CD4-positive, alpha-beta memory T cell (primary cell): ENCODE data around the gene KCNIP4. TPM values are rescaled to one million over a fixed set of nuclear protein-coding genes. Genes with fewer than 3 reads are reported as not detected.

Source experiments
- CTCF ChIA-PET: fragments of 350-600 bp; sonication (Branson Sonifier 250); formaldehyde crosslinking; loops from one replicate; lab custom pipeline; 2021; ENCODE audit warnings: inconsistent platforms; ENCODE audit not compliant: partially characterized antibody; lab: Charles Lee
- POLR2A ChIA-PET: fragments of 350-600 bp; sonication (Branson Sonifier 250); formaldehyde crosslinking; loops from one replicate; lab custom pipeline; 2021; ENCODE audit not compliant: partially characterized antibody; lab: Charles Lee
- DNase-seq, 5 donors: peaks; one replicate each; pipeline versions ENCODE4 v3.0.0 to v3.0.0-alpha.2; 2020 to 2022; ENCODE audit warnings: mixed read lengths in 1 of 5
- H3K27ac ChIP-seq: one replicate; pipeline ENCODE4 v1.7.0; 2013; ENCODE audit warnings: low read depth, low read length
- H3K27me3 ChIP-seq: 2 replicates; pipeline ENCODE4 v1.7.0; 2013; ENCODE audit warnings: mild to moderate bottlenecking, low read length, moderate library complexity; ENCODE audit not compliant: insufficient read depth
- H3K36me3 ChIP-seq: 2 replicates; pipeline ENCODE4 v1.7.0; 2013; ENCODE audit warnings: mild to moderate bottlenecking, low read length, moderate library complexity; ENCODE audit not compliant: insufficient read depth
- H3K4me1 ChIP-seq: 2 replicates; pipeline ENCODE4 v1.7.0; 2013; ENCODE audit warnings: mild to moderate bottlenecking, low read length, moderate library complexity; ENCODE audit not compliant: insufficient read depth
- H3K4me3 ChIP-seq, 2 donors: one replicate each; pipeline ENCODE4 v1.7.0; 2013; ENCODE audit warnings: low read length in 2 of 2, mild to moderate bottlenecking in 1 of 2
- H3K9me3 ChIP-seq, 2 donors: one replicate each; pipeline ENCODE4 v1.7.0; 2013; ENCODE audit warnings: low read length in 2 of 2, control low read depth in 1 of 2; ENCODE audit not compliant: control insufficient read depth in 1 of 2
- H3K27ac Mint-ChIP-seq, 7 donors: one replicate each; pipeline ENCODE4 v1.8.0; 2020 to 2021; ENCODE audit warnings: mixed read lengths in 7 of 7, mild to moderate bottlenecking in 6 of 7, inconsistent platforms in 3 of 7, moderate library complexity in 3 of 7
- H3K27me3 Mint-ChIP-seq, 2 donors: one replicate each; pipeline ENCODE4 v1.8.0; 2020 to 2021; ENCODE audit warnings: mixed read lengths in 2 of 2
- H3K36me3 Mint-ChIP-seq, 2 donors: one replicate each; pipeline ENCODE4 v1.8.0; 2020 to 2021; ENCODE audit warnings: mixed read lengths in 2 of 2, inconsistent platforms in 1 of 2, mild to moderate bottlenecking in 1 of 2
- H3K4me1 Mint-ChIP-seq, 4 donors: one replicate each; pipeline ENCODE4 v1.8.0; 2020 to 2021; ENCODE audit warnings: mixed read lengths in 4 of 4, mild to moderate bottlenecking in 1 of 4
- H3K4me3 Mint-ChIP-seq, 8 donors: one replicate each; pipeline ENCODE4 v1.8.0; 2020 to 2021; ENCODE audit warnings: mixed read lengths in 8 of 8, mild to moderate bottlenecking in 7 of 8, moderate library complexity in 6 of 8, inconsistent platforms in 3 of 8
- H3K9me3 Mint-ChIP-seq, 8 donors: one replicate each; pipeline ENCODE4 v1.8.0; 2020 to 2021; ENCODE audit warnings: mixed read lengths in 8 of 8, mild to moderate bottlenecking in 5 of 8, inconsistent platforms in 3 of 8, moderate library complexity in 1 of 8
- intact Hi-C: fragments of 100-400 bp; cut with micrococcal nuclease; formaldehyde crosslinking; loops from one replicate; pipeline ENCODE4 v1.15.1; 2023
- polyA plus RNA-seq, 2 donors: library from polyadenylated mRNA; unstranded; fragments of 300-500 nt; fragmentation: Illumina TruSeq; gene quantifications; one replicate each; pipeline ENCODE4 v1.2.3, GENCODE V29; 2021
- total RNA-seq, 2 experiments: library from RNA; stranded (reverse); gene quantifications; one replicate each; pipeline ENCODE4 v1.2.3, GENCODE V29; 2021

Gene KCNIP4
- total and polyA plus RNA-seq, 4 experiments from 2014 or later: 0.11 to 0.26 TPM; not detected in 2

GRCh38 chr4:20847124-20847747 lies 1101.3 kb downstream of the KCNIP4 start:
- Histone ChIP-seq H3K4me1 (no peaks in the 10 kb centered on the region), H3K9me3 (no peaks in the 10 kb centered on the region), H3K27ac (no peak overlapping the region), H3K4me3 (no peak overlapping the region), H3K27me3 (no peaks in the 10 kb centered on the region), H3K36me3 (no peaks in the 10 kb centered on the region)
- Mint-ChIP-seq H3K36me3 (peaks cover 0 to 3% of the 10 kb centered on the region in 2 donors), H3K27ac (no peak overlapping the region), H3K27me3 (peaks cover 0 to 2% of the 10 kb centered on the region in 2 donors), H3K4me3 (no peak overlapping the region), H3K4me1 (peaks cover 0 to 1% (median 0%) of the 10 kb centered on the region in 4 donors), H3K9me3 (peaks cover 2 to 15% (median 4%) of the 10 kb centered on the region in 8 donors)
- CTCF ChIA-PET: no interaction called here
- POLR2A ChIA-PET: no interaction called here
- no peak for DNase-seq
- intact Hi-C loops: no loop called here

GRCh38 chr4:20844311-20844710 lies 1104.3 kb downstream of the KCNIP4 start:
- no peak for DNase-seq
- Mint-ChIP-seq H3K4me3 (no peak overlapping the region), H3K36me3 (peaks cover 0 to 3% of the 10 kb centered on the region in 2 donors), H3K9me3 (peaks cover 0 to 7% (median 2%) of the 10 kb centered on the region in 8 donors), H3K27me3 (peaks cover 0 to 2% of the 10 kb centered on the region in 2 donors), H3K4me1 (peaks cover 0 to 1% (median 0%) of the 10 kb centered on the region in 4 donors), H3K27ac (no peak overlapping the region)
- Histone ChIP-seq H3K27me3 (no peaks in the 10 kb centered on the region), H3K27ac (no peak overlapping the region), H3K4me3 (no peak overlapping the region), H3K4me1 (no peaks in the 10 kb centered on the region), H3K9me3 (no peaks in the 10 kb centered on the region), H3K36me3 (no peaks in the 10 kb centered on the region)
- intact Hi-C loops: no loop called here
- CTCF ChIA-PET: no interaction called here
- POLR2A ChIA-PET: no interaction called here

GRCh38 chr4:20840648-20841190 lies 1107.9 kb downstream of the KCNIP4 start:
- H3K27me3 Mint-ChIP-seq: peaks cover 0 to 2% of the 10 kb centered on the region in 2 donors
- intact Hi-C loops: no loop called here
- peaks cover 0 to 1% (median 0%) of the 10 kb centered on the region in 4 donors for H3K4me1 Mint-ChIP-seq
- H3K9me3 Mint-ChIP-seq: peaks cover 0 to 7% (median 2%) of the 10 kb centered on the region in 8 donors
- Histone ChIP-seq H3K27ac (no peak overlapping the region), H3K36me3 (no peaks in the 10 kb centered on the region), H3K4me3 (no peak overlapping the region), H3K27me3 (no peaks in the 10 kb centered on the region), H3K9me3 (no peaks in the 10 kb centered on the region), H3K4me1 (no peaks in the 10 kb centered on the region)
- H3K4me3 Mint-ChIP-seq: no peak overlapping the region
- no peak for DNase-seq
- H3K36me3 Mint-ChIP-seq: peaks cover 0 to 3% of the 10 kb centered on the region in 2 donors
- CTCF ChIA-PET: no interaction called here
- POLR2A ChIA-PET: no interaction called here
- H3K27ac Mint-ChIP-seq: no peak overlapping the region

GRCh38 chr4:20839957-20840356 lies 1108.6 kb downstream of the KCNIP4 start:
- peaks cover 0 to 1% (median 0%) of the 10 kb centered on the region in 4 donors for H3K4me1 Mint-ChIP-seq
- intact Hi-C loops: no loop called here
- Histone ChIP-seq H3K4me1 (no peaks in the 10 kb centered on the region), H3K36me3 (no peaks in the 10 kb centered on the region), H3K27me3 (no peaks in the 10 kb centered on the region), H3K4me3 (no peak overlapping the region), H3K9me3 (no peaks in the 10 kb centered on the region), H3K27ac (no peak overlapping the region)
- peaks cover 0 to 2% of the 10 kb centered on the region in 2 donors for H3K27me3 Mint-ChIP-seq
- H3K27ac Mint-ChIP-seq: no peak overlapping the region
- CTCF ChIA-PET: no interaction called here
- peaks cover 0 to 3% of the 10 kb centered on the region in 2 donors for H3K36me3 Mint-ChIP-seq
- POLR2A ChIA-PET: no interaction called here
- H3K4me3 Mint-ChIP-seq: no peak overlapping the region
- peaks cover 0 to 7% (median 1%) of the 10 kb centered on the region in 8 donors for H3K9me3 Mint-ChIP-seq
- DNase-seq: no peak

GRCh38 chr4:20838476-20838875 lies 1110.1 kb downstream of the KCNIP4 start:
- ChIA-PET POLR2A (no interaction called here), CTCF (no interaction called here)
- H3K27ac Mint-ChIP-seq: no peak overlapping the region
- Histone ChIP-seq H3K9me3 (no peaks in the 10 kb centered on the region), H3K36me3 (no peaks in the 10 kb centered on the region), H3K4me3 (no peak overlapping the region), H3K27me3 (no peaks in the 10 kb centered on the region), H3K27ac (no peak overlapping the region), H3K4me1 (no peaks in the 10 kb centered on the region)
- intact Hi-C loops: no loop called here
- peaks cover 0 to 2% of the 10 kb centered on the region in 2 donors for H3K27me3 Mint-ChIP-seq
- H3K9me3 Mint-ChIP-seq: peaks cover 0 to 7% (median 1%) of the 10 kb centered on the region in 8 donors
- peaks cover 0 to 3% of the 10 kb centered on the region in 2 donors for H3K36me3 Mint-ChIP-seq
- H3K4me3 Mint-ChIP-seq: no peak overlapping the region
- H3K4me1 Mint-ChIP-seq: peaks cover 0 to 1% (median 0%) of the 10 kb centered on the region in 4 donors
- no peak for DNase-seq

- Mint-ChIP-seq H3K9me3 (peaks cover 0 to 5% (median 0%) of the 10 kb centered on the region in 8 donors), H3K4me3 (no peak overlapping the region), H3K27me3 (no peaks in the 10 kb centered on the region), H3K36me3 (no peaks in the 10 kb centered on the region), H3K4me1 (peaks cover 0 to 2% (median 0%) of the 10 kb centered on the region in 4 donors), H3K27ac (no peak overlapping the region)
- no peaks in the 10 kb centered on the region for H3K9me3 ChIP-seq
- no peaks in the 10 kb centered on the region for H3K27me3 ChIP-seq
- ChIA-PET CTCF (no interaction called here), POLR2A (no interaction called here)
- intact Hi-C loops: no loop called here
- H3K36me3 ChIP-seq: no peaks in the 10 kb centered on the region
- DNase-seq: no peak
- no peak overlapping the region for H3K4me3 ChIP-seq
- no peak overlapping the region for H3K27ac ChIP-seq
- H3K4me1 ChIP-seq: no peaks in the 10 kb centered on the region
Measured at GRCh38 chr4:20832826-20833225, 1115.7 kb downstream of the KCNIP4 start.

- H3K27me3 ChIP-seq: no peaks in the 10 kb centered on the region
- H3K36me3 Mint-ChIP-seq: no peaks in the 10 kb centered on the region
- DNase-seq: no peak
- peaks cover 0 to 5% (median 0%) of the 10 kb centered on the region in 8 donors for H3K9me3 Mint-ChIP-seq
- no peaks in the 10 kb centered on the region for H3K4me1 ChIP-seq
- intact Hi-C loops: no loop called here
- POLR2A ChIA-PET: no interaction called here
- peaks cover 0 to 2% (median 0%) of the 10 kb centered on the region in 4 donors for H3K4me1 Mint-ChIP-seq
- H3K4me3 Mint-ChIP-seq: no peak overlapping the region
- H3K4me3 ChIP-seq: no peak overlapping the region
- H3K27ac Mint-ChIP-seq: peak overlapping the region in 1 of 7 donors; percentile 36
- H3K27me3 Mint-ChIP-seq: no peaks in the 10 kb centered on the region
- H3K36me3 ChIP-seq: no peaks in the 10 kb centered on the region
- CTCF ChIA-PET: no interaction called here
- H3K27ac ChIP-seq: no peak overlapping the region
- no peaks in the 10 kb centered on the region for H3K9me3 ChIP-seq
Measured at GRCh38 chr4:20831746-20832145, 1116.8 kb downstream of the KCNIP4 start.
